Astrocyte of the cerebellum (primary cell): ENCODE results near the gene DIAPH3.

Experiments
- DNase-seq: peaks from one replicate; pipeline ENCODE4 v3.0.0-alpha.2; 2011; ENCODE audit warnings: low read depth
- H3K4me3 ChIP-seq: 2 replicates; pipeline ENCODE4 v1.5.1; 2011; ENCODE audit warnings: mild to moderate bottlenecking, low read depth, low read length, moderate library complexity
- CTCF ChIP-seq: IDR thresholded peaks from 2 replicates; pipeline ENCODE4 v1.5.1; 2012; ENCODE audit warnings: low read length, low read depth, moderate library complexity, mild to moderate bottlenecking; ENCODE audit errors: missing control alignments
- in situ Hi-C: cut with HindIII; loops from 2 replicates; pipeline ENCODE4 v1.10.0; 2017; ENCODE audit warnings: low sequenced_read_pairs

Gene DIAPH3

GRCh38 chr13:59888408-59888807 lies 275.3 kb downstream of the DIAPH3 start:
- DNase-seq = no peak
- TF ChIP-seq CTCF = no peak
- in situ Hi-C loops = no loop called here
- H3K4me3 ChIP-seq = no peak overlapping the region

GRCh38 chr13:59885076-59885475 lies 278.7 kb downstream of the DIAPH3 start:
- DNase-seq = no peak
- no peak overlapping the region for H3K4me3 ChIP-seq
- in situ Hi-C loops = no loop called here
- TF ChIP-seq CTCF = no peak

- no peak for TF ChIP-seq CTCF
- no peak for DNase-seq
- no peak overlapping the region for H3K4me3 ChIP-seq
- in situ Hi-C loops = no loop called here
Measured at GRCh38 chr13:59883885-59884284, 279.8 kb downstream of the DIAPH3 start.

- in situ Hi-C loops = no loop called here
- TF ChIP-seq CTCF = no peak
- no peak overlapping the region for H3K4me3 ChIP-seq
- no peak for DNase-seq
Measured at GRCh38 chr13:59880468-59880867, 283.3 kb downstream of the DIAPH3 start.

GRCh38 chr13:59879281-59879680 lies 284.4 kb downstream of the DIAPH3 start:
- no peak for DNase-seq
- in situ Hi-C loops = no loop called here
- H3K4me3 ChIP-seq = no peak overlapping the region
- no peak for TF ChIP-seq CTCF

- no peak for DNase-seq
- no peak for TF ChIP-seq CTCF
- no peak overlapping the region for H3K4me3 ChIP-seq
- in situ Hi-C loops = no loop called here
Measured at GRCh38 chr13:59877933-59878332, 285.8 kb downstream of the DIAPH3 start.

- DNase-seq = no peak
- no peak overlapping the region for H3K4me3 ChIP-seq
- TF ChIP-seq CTCF = no peak
- in situ Hi-C loops = no loop called here
Measured at GRCh38 chr13:59874973-59875372, 288.8 kb downstream of the DIAPH3 start.
